Astrocyte of the spinal cord (primary cell): Measurements from ENCODE around the gene DKK2.

Experiments used
- DNase-seq: peaks from one replicate; pipeline ENCODE4 v3.0.0; 2011; ENCODE audit warnings: low read depth, low spot score
- H3K4me3 ChIP-seq: 2 replicates; pipeline ENCODE4 v1.5.1; 2011; ENCODE audit warnings: low read depth, mild to moderate bottlenecking, low read length, moderate library complexity
- in situ Hi-C: cut with HindIII; loops from 2 replicates; pipeline ENCODE4 v1.10.0; 2017; ENCODE audit warnings: low sequenced_read_pairs
- TF ChIP-seq, protein P1 (sequence below): IDR thresholded peaks from 2 replicates; pipeline ENCODE4 v1.5.1; 2012; ENCODE audit warnings: low read depth, mild to moderate bottlenecking, low read length, inconsistent platforms

DKK2 gene

DNA sequence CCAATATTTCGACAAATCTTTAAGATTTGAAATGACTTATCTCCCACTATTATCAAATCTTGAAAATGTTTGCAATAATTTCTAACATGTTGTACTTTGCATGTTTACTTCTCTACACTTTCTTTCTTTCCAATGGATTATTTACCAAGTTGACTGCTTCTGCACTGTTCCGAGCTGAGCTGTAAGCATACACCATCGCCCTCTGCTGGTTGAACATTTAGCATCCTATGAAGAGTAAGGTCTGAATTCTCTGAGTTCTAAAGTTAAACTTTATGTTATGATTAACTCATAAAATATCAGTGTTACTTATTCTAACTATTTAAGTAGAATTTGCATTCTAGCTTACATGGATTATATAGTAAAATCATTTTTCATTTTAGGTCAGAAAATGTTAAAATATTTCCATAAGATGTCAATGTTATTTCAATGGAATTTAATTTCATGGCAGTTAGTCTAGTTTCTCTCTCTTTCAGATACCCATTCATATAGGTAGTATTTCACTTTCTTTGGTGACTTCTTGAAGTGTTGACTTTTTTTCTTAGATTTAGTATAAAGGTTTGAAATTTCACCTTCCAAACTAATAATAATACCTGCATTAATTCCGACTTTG, 137.4 kb downstream of the DKK2 start:
- no peak overlapping the region for H3K4me3 ChIP-seq
- DNase-seq, result peak; percentile 70
- in situ Hi-C loops, result no loop called here
- TF ChIP-seq, protein P1, sequence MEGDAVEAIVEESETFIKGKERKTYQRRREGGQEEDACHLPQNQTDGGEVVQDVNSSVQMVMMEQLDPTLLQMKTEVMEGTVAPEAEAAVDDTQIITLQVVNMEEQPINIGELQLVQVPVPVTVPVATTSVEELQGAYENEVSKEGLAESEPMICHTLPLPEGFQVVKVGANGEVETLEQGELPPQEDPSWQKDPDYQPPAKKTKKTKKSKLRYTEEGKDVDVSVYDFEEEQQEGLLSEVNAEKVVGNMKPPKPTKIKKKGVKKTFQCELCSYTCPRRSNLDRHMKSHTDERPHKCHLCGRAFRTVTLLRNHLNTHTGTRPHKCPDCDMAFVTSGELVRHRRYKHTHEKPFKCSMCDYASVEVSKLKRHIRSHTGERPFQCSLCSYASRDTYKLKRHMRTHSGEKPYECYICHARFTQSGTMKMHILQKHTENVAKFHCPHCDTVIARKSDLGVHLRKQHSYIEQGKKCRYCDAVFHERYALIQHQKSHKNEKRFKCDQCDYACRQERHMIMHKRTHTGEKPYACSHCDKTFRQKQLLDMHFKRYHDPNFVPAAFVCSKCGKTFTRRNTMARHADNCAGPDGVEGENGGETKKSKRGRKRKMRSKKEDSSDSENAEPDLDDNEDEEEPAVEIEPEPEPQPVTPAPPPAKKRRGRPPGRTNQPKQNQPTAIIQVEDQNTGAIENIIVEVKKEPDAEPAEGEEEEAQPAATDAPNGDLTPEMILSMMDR, result peak; percentile 80

GRCh38 chr4:106893903-106894302, 142.2 kb downstream of the DKK2 start:
- no peak for DNase-seq
- in situ Hi-C loops, result no loop called here
- H3K4me3 ChIP-seq, result no peak overlapping the region
- TF ChIP-seq, protein P1, result no peak

- in situ Hi-C loops, result no loop called here
- TF ChIP-seq, protein P1, result no peak
- DNase-seq, result no peak
- no peak overlapping the region for H3K4me3 ChIP-seq
Observed at GRCh38 chr4:106893395-106893881, 142.7 kb downstream of the DKK2 start.

DNA sequence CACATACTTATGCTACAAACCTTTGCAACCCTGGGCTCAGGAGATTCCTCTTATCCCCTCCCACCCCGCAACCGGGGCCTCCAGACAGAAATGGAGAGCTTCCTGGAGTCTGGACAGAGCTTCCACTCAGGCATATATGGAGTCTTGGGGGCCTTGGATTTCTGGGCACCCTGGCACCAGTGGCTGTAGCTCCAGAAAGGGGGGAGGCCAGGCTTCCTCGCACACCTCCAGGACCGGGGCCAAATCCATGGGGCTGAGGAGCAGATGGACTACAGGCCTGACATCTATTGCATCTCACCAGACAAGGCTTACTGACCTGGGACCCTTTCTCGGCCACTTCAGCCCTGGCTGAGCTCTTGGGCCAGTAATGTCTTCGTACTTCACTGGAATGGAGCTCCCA, 143.3 kb downstream of the DKK2 start:
- no peak overlapping the region for H3K4me3 ChIP-seq
- TF ChIP-seq, protein P1, result no peak
- in situ Hi-C loops, result no loop called here
- no peak for DNase-seq

- TF ChIP-seq, protein P1, result no peak
- H3K4me3 ChIP-seq, result no peak overlapping the region
- no peak for DNase-seq
- in situ Hi-C loops, result no loop called here
Observed at GRCh38 chr4:106875340-106875739, 160.8 kb downstream of the DKK2 start.
